Astrocyte (in vitro differentiated cells and primary cell): Measurements from ENCODE around the gene CDH20. TPM values are rescaled to one million over a fixed set of nuclear protein-coding genes. Genes with fewer than 3 reads are reported as not detected.

Experiments used
- DNase-seq: peaks from one replicate; pipeline ENCODE4 v3.0.0-alpha.2; 2010; ENCODE audit warnings: low read depth
- FAIRE-seq: peaks from 2 replicates; lab custom pipeline; 2011; peaks lifted over from hg19 to GRCh38; lab: Jason Lieb, UNC
- H2AFZ ChIP-seq: 2 replicates; pipeline ENCODE4 v1.6.0; 2012; ENCODE audit warnings: low read depth, low read length, inconsistent platforms
- H3K27ac ChIP-seq: 2 replicates; pipeline ENCODE4 v1.5.1; 2011; ENCODE audit warnings: low read depth, low read length, inconsistent platforms
- H3K27me3 ChIP-seq: 2 replicates; pipeline ENCODE4 v1.6.0; 2011; ENCODE audit warnings: low read length, inconsistent platforms; ENCODE audit not compliant: insufficient read depth
- H3K36me3 ChIP-seq: 2 replicates; pipeline ENCODE4 v1.5.1; 2011; ENCODE audit warnings: low read length, inconsistent platforms; ENCODE audit not compliant: insufficient read depth
- H3K4me1 ChIP-seq: 2 replicates; pipeline ENCODE4 v1.5.1; 2011; ENCODE audit warnings: low read length, inconsistent platforms; ENCODE audit not compliant: insufficient read depth
- H3K4me2 ChIP-seq: 2 replicates; pipeline ENCODE4 v1.6.0; 2012; ENCODE audit warnings: low read length, inconsistent platforms
- H3K4me3 ChIP-seq: 2 replicates; pipeline ENCODE4 v1.5.1; 2011; ENCODE audit warnings: low read depth, mild to moderate bottlenecking, low read length, inconsistent platforms; ENCODE audit not compliant: insufficient read depth
- H3K79me2 ChIP-seq: 2 replicates; pipeline ENCODE4 v1.6.0; 2012; ENCODE audit warnings: mild to moderate bottlenecking, low read length, inconsistent platforms; ENCODE audit not compliant: insufficient read depth
- H3K9ac ChIP-seq: 2 replicates; pipeline ENCODE4 v1.6.0; 2012; ENCODE audit warnings: mild to moderate bottlenecking, low read length, inconsistent platforms
- H3K9me3 ChIP-seq: 2 replicates; pipeline ENCODE4 v1.5.1; 2012; ENCODE audit warnings: low read depth, mild to moderate bottlenecking, low read length, inconsistent platforms; ENCODE audit not compliant: insufficient read depth
- H4K20me1 ChIP-seq: 2 replicates; pipeline ENCODE4 v1.6.0; 2012; ENCODE audit warnings: low read length, inconsistent platforms; ENCODE audit not compliant: insufficient read depth
- H3K27ac Mint-ChIP-seq: one replicate; pipeline ENCODE4 v1.8.0; 2021; ENCODE audit warnings: mild to moderate bottlenecking, mixed read lengths; ENCODE audit not compliant: unreplicated experiment
- H3K27me3 Mint-ChIP-seq: one replicate; pipeline ENCODE4 v1.8.0; 2021; ENCODE audit warnings: low read depth, mixed read lengths; ENCODE audit not compliant: unreplicated experiment
- H3K36me3 Mint-ChIP-seq: one replicate; pipeline ENCODE4 v1.8.0; 2021; ENCODE audit warnings: low read depth, mixed read lengths; ENCODE audit not compliant: unreplicated experiment
- H3K4me1 Mint-ChIP-seq: one replicate; pipeline ENCODE4 v1.8.0; 2021; ENCODE audit warnings: low read depth, mixed read lengths; ENCODE audit not compliant: unreplicated experiment
- H3K4me3 Mint-ChIP-seq: one replicate; pipeline ENCODE4 v1.8.0; 2021; ENCODE audit warnings: mild to moderate bottlenecking, moderate library complexity, mixed read lengths; ENCODE audit not compliant: unreplicated experiment
- H3K9me3 Mint-ChIP-seq: one replicate; pipeline ENCODE4 v1.8.0; 2021; ENCODE audit warnings: mild to moderate bottlenecking, mixed read lengths; ENCODE audit not compliant: unreplicated experiment
- EZH2 ChIP-seq: IDR thresholded peaks from 2 replicates; pipeline ENCODE4 v1.6.1; 2012; ENCODE audit warnings: mild to moderate bottlenecking, low read length, inconsistent platforms; ENCODE audit not compliant: insufficient read depth
- total RNA-seq: library from RNA; stranded (reverse); gene quantifications from 2 replicates; pipeline ENCODE4 v1.2.1, GENCODE V29; 2021
- TF ChIP-seq, protein P1 (sequence below): IDR thresholded peaks from 2 replicates; pipeline ENCODE4 v1.5.1; 2011; ENCODE audit warnings: low read depth, mild to moderate bottlenecking, inconsistent platforms, low read length, moderate library complexity; ENCODE audit not compliant: insufficient read depth

Gene CDH20
- total RNA-seq, 1 donor from 2014 or later: not detected

DNA sequence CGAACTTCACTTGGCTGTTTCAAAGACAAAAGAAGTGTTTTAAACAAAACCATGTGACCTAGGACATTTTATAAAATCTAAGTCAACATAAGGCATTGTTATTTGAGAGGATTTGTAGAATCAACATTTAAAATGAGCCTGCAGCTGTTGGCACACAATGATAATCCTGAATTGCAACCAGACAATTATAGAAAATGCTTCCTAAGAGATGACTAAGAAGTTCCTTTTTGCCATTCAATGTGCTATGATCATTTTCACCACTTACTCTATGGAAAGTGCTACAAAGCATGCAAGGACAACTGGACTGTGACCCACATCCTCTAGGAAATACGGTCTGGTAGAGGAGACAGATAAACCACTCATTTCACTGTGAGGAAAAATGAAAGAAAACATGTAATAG, 246.4 kb downstream of the CDH20 start:
- TF ChIP-seq, protein P1, sequence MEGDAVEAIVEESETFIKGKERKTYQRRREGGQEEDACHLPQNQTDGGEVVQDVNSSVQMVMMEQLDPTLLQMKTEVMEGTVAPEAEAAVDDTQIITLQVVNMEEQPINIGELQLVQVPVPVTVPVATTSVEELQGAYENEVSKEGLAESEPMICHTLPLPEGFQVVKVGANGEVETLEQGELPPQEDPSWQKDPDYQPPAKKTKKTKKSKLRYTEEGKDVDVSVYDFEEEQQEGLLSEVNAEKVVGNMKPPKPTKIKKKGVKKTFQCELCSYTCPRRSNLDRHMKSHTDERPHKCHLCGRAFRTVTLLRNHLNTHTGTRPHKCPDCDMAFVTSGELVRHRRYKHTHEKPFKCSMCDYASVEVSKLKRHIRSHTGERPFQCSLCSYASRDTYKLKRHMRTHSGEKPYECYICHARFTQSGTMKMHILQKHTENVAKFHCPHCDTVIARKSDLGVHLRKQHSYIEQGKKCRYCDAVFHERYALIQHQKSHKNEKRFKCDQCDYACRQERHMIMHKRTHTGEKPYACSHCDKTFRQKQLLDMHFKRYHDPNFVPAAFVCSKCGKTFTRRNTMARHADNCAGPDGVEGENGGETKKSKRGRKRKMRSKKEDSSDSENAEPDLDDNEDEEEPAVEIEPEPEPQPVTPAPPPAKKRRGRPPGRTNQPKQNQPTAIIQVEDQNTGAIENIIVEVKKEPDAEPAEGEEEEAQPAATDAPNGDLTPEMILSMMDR: no peak
- TF ChIP-seq EZH2: no peak
- no peak overlapping the region for H2AFZ ChIP-seq
- peak; percentile 80 for FAIRE-seq
- H3K27me3 Mint-ChIP-seq: peaks cover 7% of the 10 kb centered on the region
- no peak overlapping the region for H3K4me3 Mint-ChIP-seq
- no peaks in the 10 kb centered on the region for H3K36me3 ChIP-seq
- no peak overlapping the region for H3K9ac ChIP-seq
- H3K4me1 ChIP-seq: peaks cover 11% of the 10 kb centered on the region
- H3K4me1 Mint-ChIP-seq: peaks cover 21% of the 10 kb centered on the region
- no peak overlapping the region for H3K27ac ChIP-seq
- no peak overlapping the region for H3K4me3 ChIP-seq
- H3K4me2 ChIP-seq: no peak overlapping the region
- H3K27ac Mint-ChIP-seq: no peak overlapping the region
- H4K20me1 ChIP-seq: no peaks in the 10 kb centered on the region
- no peak for DNase-seq
- H3K9me3 ChIP-seq: no peaks in the 10 kb centered on the region
- H3K79me2 ChIP-seq: no peaks in the 10 kb centered on the region
- H3K36me3 Mint-ChIP-seq: peaks cover 2% of the 10 kb centered on the region
- peaks cover 3% of the 10 kb centered on the region for H3K9me3 Mint-ChIP-seq
- no peaks in the 10 kb centered on the region for H3K27me3 ChIP-seq

DNA sequence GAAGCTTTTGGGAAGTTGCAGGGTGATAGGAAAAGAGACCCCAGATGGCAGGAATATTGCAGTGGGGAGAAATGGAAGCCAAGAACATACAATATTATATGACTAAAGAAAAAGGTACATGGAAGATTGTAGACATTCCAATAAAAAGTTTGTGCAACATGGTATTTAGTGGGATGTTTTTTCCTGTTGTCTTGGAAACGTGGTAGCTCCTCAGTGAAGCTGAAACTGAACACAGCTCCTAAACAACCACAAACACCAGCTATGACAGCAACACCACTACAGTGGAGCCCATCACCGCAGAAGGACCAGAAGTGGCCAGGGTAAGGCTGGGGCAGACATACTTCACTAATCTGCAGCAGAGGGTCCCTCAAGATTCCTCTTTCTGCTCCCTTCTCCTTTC, 246.8 kb downstream of the CDH20 start:
- Histone ChIP-seq H4K20me1 (no peaks in the 10 kb centered on the region), H3K27me3 (no peaks in the 10 kb centered on the region), H3K4me1 (peaks cover 11% of the 10 kb centered on the region), H3K9ac (no peak overlapping the region), H2AFZ (no peak overlapping the region), H3K79me2 (no peaks in the 10 kb centered on the region), H3K4me2 (no peak overlapping the region), H3K27ac (no peak overlapping the region), H3K4me3 (no peak overlapping the region), H3K36me3 (no peaks in the 10 kb centered on the region), H3K9me3 (no peaks in the 10 kb centered on the region)
- H3K4me1 Mint-ChIP-seq: peaks cover 18% of the 10 kb centered on the region
- peak overlapping the region; percentile 14 for H3K27ac Mint-ChIP-seq
- no peak overlapping the region for H3K4me3 Mint-ChIP-seq
- DNase-seq (no peak), FAIRE-seq (no peak)
- peaks cover 2% of the 10 kb centered on the region for H3K36me3 Mint-ChIP-seq
- H3K27me3 Mint-ChIP-seq: peaks cover 7% of the 10 kb centered on the region
- TF ChIP-seq, protein P1: no peak
- no peak for TF ChIP-seq EZH2
- H3K9me3 Mint-ChIP-seq: peaks cover 3% of the 10 kb centered on the region

DNA sequence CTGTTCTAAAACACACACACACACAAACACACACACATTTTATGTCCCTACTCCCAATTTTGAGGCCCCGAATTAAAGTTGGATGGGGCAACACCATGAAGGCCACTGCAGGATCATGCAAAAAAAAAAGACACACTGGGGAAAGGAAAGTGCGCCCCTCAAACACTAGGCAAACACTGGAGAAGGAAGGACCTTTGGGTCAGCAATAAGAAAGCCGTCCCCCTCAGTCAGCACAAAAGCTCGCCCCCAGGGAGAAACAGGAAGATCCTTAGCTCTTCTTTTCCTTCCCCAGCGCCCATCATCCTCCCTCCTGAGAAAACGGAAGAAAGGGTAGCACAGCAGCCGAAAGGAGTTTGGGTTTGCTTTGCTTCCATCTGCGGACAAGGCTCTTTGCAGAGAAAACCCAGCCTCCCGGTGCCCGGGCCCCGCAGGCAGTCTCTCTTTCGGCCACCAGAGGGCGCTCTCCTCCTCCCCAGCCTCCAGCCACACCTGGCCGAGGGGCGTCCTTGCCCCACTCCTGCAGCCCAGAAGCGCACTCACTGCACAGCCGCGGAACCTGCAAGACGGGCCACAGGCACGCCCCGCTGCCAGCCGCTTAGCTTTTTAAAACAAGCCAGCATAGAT, 248.5 kb downstream of the CDH20 start:
- H3K9me3 ChIP-seq: no peaks in the 10 kb centered on the region
- no peak overlapping the region for H3K27ac ChIP-seq
- H3K27me3 Mint-ChIP-seq: peaks cover 7% of the 10 kb centered on the region
- H3K79me2 ChIP-seq: no peaks in the 10 kb centered on the region
- H3K27me3 ChIP-seq: no peaks in the 10 kb centered on the region
- TF ChIP-seq EZH2: no peak
- TF ChIP-seq, protein P1: peak; percentile 88
- peaks cover 6% of the 10 kb centered on the region for H3K4me1 Mint-ChIP-seq
- peaks cover 8% of the 10 kb centered on the region for H3K4me1 ChIP-seq
- H2AFZ ChIP-seq: peak overlapping the region; percentile 86
- H4K20me1 ChIP-seq: no peaks in the 10 kb centered on the region
- H3K36me3 ChIP-seq: no peaks in the 10 kb centered on the region
- peaks cover 3% of the 10 kb centered on the region for H3K9me3 Mint-ChIP-seq
- FAIRE-seq: no peak
- H3K4me2 ChIP-seq: peak overlapping the region; percentile 88
- H3K9ac ChIP-seq: peak overlapping the region; percentile 61
- peak overlapping the region; percentile 57 for H3K4me3 ChIP-seq
- peak overlapping the region; percentile 66 for H3K27ac Mint-ChIP-seq
- H3K36me3 Mint-ChIP-seq: peaks cover 2% of the 10 kb centered on the region
- peak overlapping the region; percentile 81 for H3K4me3 Mint-ChIP-seq
- DNase-seq: peak; percentile 23
